ENCODE results near the gene BMP7.

DNA sequence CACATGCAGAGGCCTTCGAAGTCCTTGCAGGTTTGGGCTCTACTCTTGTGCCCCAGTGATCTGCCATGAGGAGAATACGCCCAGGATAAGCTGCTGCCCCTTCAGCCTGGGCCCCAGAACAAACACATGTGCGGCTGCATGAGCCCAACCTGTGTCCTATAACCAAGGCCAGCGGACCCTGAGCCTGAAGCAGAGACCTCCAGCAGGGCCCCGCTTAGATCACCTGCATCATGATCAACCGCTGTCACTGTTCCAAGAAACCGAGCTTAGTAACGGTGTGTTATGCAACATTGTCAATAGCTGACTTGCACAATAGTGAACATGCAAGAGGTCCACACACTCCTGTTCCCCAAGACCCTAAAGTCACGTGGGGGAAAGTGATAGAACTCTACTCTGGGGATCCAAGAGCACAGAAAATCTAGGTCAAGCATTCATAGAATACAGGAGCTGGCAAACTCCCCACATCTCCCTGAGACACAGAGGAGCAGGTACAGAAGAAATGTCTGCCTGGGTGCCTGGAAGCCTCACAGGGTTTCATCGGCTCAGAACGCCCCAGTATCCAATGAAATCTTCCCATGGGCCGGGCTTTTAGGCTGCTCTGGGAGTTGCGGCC, 136.2 kb downstream of the BMP7 start:
- no peak for TF ChIP-seq CTCF (IDR thresholded peaks at IDR 0.05)
- TF ChIP-seq POLR2A (IDR thresholded peaks at IDR 0.05) = no peak

Measured in thyroid gland (tissue), 4 donors.